Measurements from ENCODE around the gene LPP. TPM values are rescaled to one million over a fixed set of nuclear protein-coding genes. Genes with fewer than 3 reads are reported as not detected.

The LPP gene
- total RNA-seq, 3 donors from 2014 or later: 262 to 816 (median 325) TPM

- no peaks in the 10 kb centered on the region for H3K9me3 ChIP-seq
- TF ChIP-seq CTCF (IDR thresholded peaks at IDR 0.05): no peak
- intact Hi-C loops (cut with DNase I, micrococcal nuclease): no loop called here
- ATAC-seq (no peak), DNase-seq (no peak)
- no peaks in the 10 kb centered on the region for H3K4me1 ChIP-seq (ENCODE audit: low read depth)
- H3K4me3 ChIP-seq: no peak overlapping the region
- H3K36me3 ChIP-seq (ENCODE audit: low read depth): no peaks in the 10 kb centered on the region
Observed at GRCh38 chr3:188827576-188827975, 673.6 kb downstream of the LPP start.

- ATAC-seq: no peak
- no peak for TF ChIP-seq CTCF (IDR thresholded peaks at IDR 0.05)
Observed at GRCh38 chr3:188829130-188829529, 675.2 kb downstream of the LPP start.

GRCh38 chr3:188829576-188829975, 675.6 kb downstream of the LPP start:
- DNase-seq (no peak), ATAC-seq (no peak)
- H3K4me3 ChIP-seq: no peak overlapping the region
- H3K36me3 ChIP-seq (ENCODE audit: low read depth): no peaks in the 10 kb centered on the region
- no peaks in the 10 kb centered on the region for H3K9me3 ChIP-seq
- TF ChIP-seq CTCF (IDR thresholded peaks at IDR 0.05): no peak
- intact Hi-C loops (cut with DNase I, micrococcal nuclease): no loop called here
- no peaks in the 10 kb centered on the region for H3K4me1 ChIP-seq (ENCODE audit: low read depth)

More at GRCh38 chr3:188829130-188829529, 675.2 kb downstream of the LPP start:
- Histone ChIP-seq H3K9me3 (no peaks in the 10 kb centered on the region), H3K4me3 (no peak overlapping the region), H3K36me3 (ENCODE audit: low read depth) (no peaks in the 10 kb centered on the region), H3K4me1 (ENCODE audit: low read depth) (no peaks in the 10 kb centered on the region)
- intact Hi-C loops (cut with DNase I, micrococcal nuclease): no loop called here
- no peak for DNase-seq

GRCh38 chr3:188830893-188831292, 676.9 kb downstream of the LPP start:
- Histone ChIP-seq H3K4me1 (ENCODE audit: low read depth) (no peaks in the 10 kb centered on the region), H3K9me3 (no peaks in the 10 kb centered on the region), H3K4me3 (no peak overlapping the region), H3K36me3 (ENCODE audit: low read depth) (no peaks in the 10 kb centered on the region)
- DNase-seq (peak in 1 of 3 donors; percentile 14), ATAC-seq (peak; percentile 33)
- TF ChIP-seq CTCF (IDR thresholded peaks at IDR 0.05): no peak
- intact Hi-C loops (cut with DNase I, micrococcal nuclease): no loop called here

GRCh38 chr3:188832146-188832545, 678.2 kb downstream of the LPP start:
- intact Hi-C loops (cut with DNase I, micrococcal nuclease): no loop called here
- Histone ChIP-seq H3K9me3 (no peaks in the 10 kb centered on the region), H3K4me1 (ENCODE audit: low read depth) (no peaks in the 10 kb centered on the region), H3K36me3 (ENCODE audit: low read depth) (no peaks in the 10 kb centered on the region), H3K4me3 (no peak overlapping the region)
- TF ChIP-seq CTCF (IDR thresholded peaks at IDR 0.05): no peak
- DNase-seq (no peak), ATAC-seq (no peak)
